Mucosa of descending colon (tissue), 3 donors: ENCODE results near the gene ZNF275. TPM values are rescaled to one million over a fixed set of nuclear protein-coding genes. Genes with fewer than 3 reads are reported as not detected.
"Not testable (repeated sequence)": the region's sequence is repeated elsewhere in the genome, so short reads cannot be mapped to it uniquely, and the experiment has no call there.

Experiments
- ATAC-seq: fragments of 200-7000 bp; cut with Tn5 transposase; one replicate; pipeline ENCODE4 v1.9.1; 2020; ENCODE audit warnings: mild to moderate bottlenecking, moderate library complexity
- DNase-seq, 3 donors: peaks; one replicate each; pipeline ENCODE4 v3.0.0-alpha.2; 2020
- H3K36me3 ChIP-seq: fragments of 200-600 bp; one replicate; pipeline ENCODE4 v1.8.0; 2021; ENCODE audit warnings: low read depth, mild to moderate bottlenecking
- H3K4me1 ChIP-seq: fragments of 200-600 bp; one replicate; pipeline ENCODE4 v1.8.0; 2021; ENCODE audit warnings: low read depth, mild to moderate bottlenecking
- H3K4me3 ChIP-seq: fragments of 200-600 bp; one replicate; pipeline ENCODE4 v1.8.0; 2021; ENCODE audit warnings: mild to moderate bottlenecking
- H3K9me3 ChIP-seq: fragments of 200-600 bp; one replicate; pipeline ENCODE4 v1.8.0; 2021; ENCODE audit warnings: mild to moderate bottlenecking
- CTCF ChIP-seq: fragments of 200-600 bp; IDR thresholded peaks from one replicate; pipeline ENCODE4 v1.8.0; 2022; ENCODE audit warnings: antibody characterized with exemption, mild to moderate bottlenecking
- intact Hi-C, 2 donors: fragments of 100-400 bp; cut with DNase I in 1 of 2; cut with micrococcal nuclease in 1 of 2; formaldehyde crosslinking; loops; one replicate each; pipeline versions ENCODE4 v1.11.0 to v1.11.1; 2022; cut with DNase I, micrococcal nuclease
- total RNA-seq, 3 donors: library from RNA; stranded (reverse); fragmentation: NEBNext Ultra II Directional in 2 of 3; extraction: Animal tissue kit (Norgen Biotek cat#: 25700) in 2 of 3; gene quantifications; one replicate each; pipeline versions ENCODE4 v1.2.1 to v1.2.4, GENCODE V29; 2021 to 2023
- donor health status: DM: no; HTN: no; CAD: no; lungs with moderate emphysema.
- donor health status: DM: no; HTN: no; CAD: no.
- donor health status: DM: no; HTN: yes; CAD: no.

Gene ZNF275
- total RNA-seq, 3 donors from 2014 or later = 5.2 to 10.0 (median 6.1) TPM

- peak; percentile 31 for ATAC-seq
- intact Hi-C loops = no loop called here
- Histone ChIP-seq H3K4me1 (no peaks in the 10 kb centered on the region), H3K4me3 (no peak overlapping the region), H3K36me3 (no peaks in the 10 kb centered on the region), H3K9me3 (no peaks in the 10 kb centered on the region)
- TF ChIP-seq CTCF = no peak
- no peak for DNase-seq
Measured at GRCh38 chrX:153381684-153382532, 48.0 kb downstream of the ZNF275 start.

GRCh38 chrX:153382563-153383482 lies 48.9 kb downstream of the ZNF275 start:
- intact Hi-C loops = no loop called here
- Histone ChIP-seq H3K4me3 (no peak overlapping the region), H3K4me1 (no peaks in the 10 kb centered on the region), H3K36me3 (no peaks in the 10 kb centered on the region), H3K9me3 (no peaks in the 10 kb centered on the region)
- ATAC-seq (no peak), DNase-seq (no peak)
- no peak for TF ChIP-seq CTCF

GRCh38 chrX:153384390-153384789 lies 50.4 kb downstream of the ZNF275 start:
- intact Hi-C loops = no loop called here
- no peak for DNase-seq
- H3K9me3 ChIP-seq = no peaks in the 10 kb centered on the region
- no peaks in the 10 kb centered on the region for H3K36me3 ChIP-seq
- ATAC-seq = no peak
- H3K4me3 ChIP-seq = no peak overlapping the region
- no peak for TF ChIP-seq CTCF
- no peaks in the 10 kb centered on the region for H3K4me1 ChIP-seq

GRCh38 chrX:153384973-153385372 lies 51.0 kb downstream of the ZNF275 start:
- H3K4me3 ChIP-seq, H3K9me3 ChIP-seq, H3K36me3 ChIP-seq, DNase-seq, H3K4me1 ChIP-seq, intact Hi-C loops, ATAC-seq: not testable (repeated sequence)

- Histone ChIP-seq H3K4me3 (no peak overlapping the region), H3K9me3 (no peaks in the 10 kb centered on the region), H3K36me3 (no peaks in the 10 kb centered on the region), H3K4me1 (no peaks in the 10 kb centered on the region)
- TF ChIP-seq CTCF = no peak
- DNase-seq (no peak), ATAC-seq (no peak)
- intact Hi-C loops = no loop called here
Measured at GRCh38 chrX:153386097-153386496, 52.1 kb downstream of the ZNF275 start.

- Histone ChIP-seq H3K4me1 (no peaks in the 10 kb centered on the region), H3K9me3 (no peaks in the 10 kb centered on the region), H3K4me3 (no peak overlapping the region), H3K36me3 (no peaks in the 10 kb centered on the region)
- DNase-seq (no peak), ATAC-seq (no peak)
- intact Hi-C loops = no loop called here
- no peak for TF ChIP-seq CTCF
Measured at GRCh38 chrX:153387345-153387744, 53.4 kb downstream of the ZNF275 start.
